Progenitor cell of endocrine pancreas (in vitro differentiated cells): ENCODE data around the gene SLC25A13. TPM values are rescaled to one million over a fixed set of nuclear protein-coding genes. Genes with fewer than 3 reads are reported as not detected.

Experiments used
- DNase-seq: peaks from one replicate; pipeline ENCODE4 v3.0.0; 2021; ENCODE audit warnings: low spot score; ENCODE audit not compliant: unreplicated experiment
- H3K27ac Mint-ChIP-seq: 2 replicates; pipeline ENCODE4 v1.8.0; 2021; ENCODE audit warnings: mild to moderate bottlenecking, moderate library complexity, mixed read lengths
- H3K27me3 Mint-ChIP-seq: 2 replicates; pipeline ENCODE4 v1.8.0; 2021; ENCODE audit warnings: mixed read lengths
- H3K36me3 Mint-ChIP-seq: 2 replicates; pipeline ENCODE4 v1.8.0; 2022; ENCODE audit warnings: mixed read lengths; ENCODE audit not compliant: insufficient read depth
- H3K4me1 Mint-ChIP-seq: 2 replicates; pipeline ENCODE4 v1.8.0; 2021; ENCODE audit warnings: low read depth, mixed read lengths
- H3K4me3 Mint-ChIP-seq: 2 replicates; pipeline ENCODE4 v1.8.0; 2021; ENCODE audit warnings: low read depth, mild to moderate bottlenecking, moderate library complexity, mixed read lengths
- H3K9me3 Mint-ChIP-seq: 2 replicates; pipeline ENCODE4 v1.8.0; 2021; ENCODE audit warnings: low read depth, mixed read lengths
- CTCF ChIP-seq: fragments of 200-600 bp; sonication (generic); IDR thresholded peaks from one replicate; pipeline ENCODE4 v1.5.0; 2021; ENCODE audit warnings: antibody characterized with exemption, mild to moderate bottlenecking; ENCODE audit not compliant: unreplicated experiment
- total RNA-seq: library from RNA; stranded (reverse); gene quantifications from 2 replicates; pipeline ENCODE4 v1.2.1, GENCODE V29; 2021

Gene SLC25A13
- total RNA-seq, 1 donor from 2014 or later = 54.0 TPM

- no peaks in the 10 kb centered on the region for H3K27me3 Mint-ChIP-seq
- no peaks in the 10 kb centered on the region for H3K9me3 Mint-ChIP-seq
- no peak overlapping the region for H3K4me3 Mint-ChIP-seq
- TF ChIP-seq CTCF = no peak
- no peaks in the 10 kb centered on the region for H3K4me1 Mint-ChIP-seq
- DNase-seq = no peak
- H3K27ac Mint-ChIP-seq = no peak overlapping the region
- H3K36me3 Mint-ChIP-seq = peaks cover 22% of the 10 kb centered on the region
Observed at GRCh38 chr7:96188591-96188991, 133.3 kb downstream of the SLC25A13 start.

GRCh38 chr7:96188174-96188581 is 133.7 kb downstream of the SLC25A13 start:
- Mint-ChIP-seq H3K27me3 (no peaks in the 10 kb centered on the region), H3K4me3 (no peak overlapping the region), H3K9me3 (no peaks in the 10 kb centered on the region), H3K27ac (no peak overlapping the region), H3K4me1 (no peaks in the 10 kb centered on the region), H3K36me3 (peaks cover 24% of the 10 kb centered on the region)
- DNase-seq = no peak
- no peak for TF ChIP-seq CTCF

GRCh38 chr7:96187735-96188134 is 134.2 kb downstream of the SLC25A13 start:
- Mint-ChIP-seq H3K4me1 (no peaks in the 10 kb centered on the region), H3K4me3 (no peak overlapping the region), H3K27me3 (no peaks in the 10 kb centered on the region), H3K36me3 (peaks cover 24% of the 10 kb centered on the region), H3K9me3 (no peaks in the 10 kb centered on the region), H3K27ac (peak overlapping the region; percentile 75)
- no peak for DNase-seq
- no peak for TF ChIP-seq CTCF

GRCh38 chr7:96184783-96185182 is 137.1 kb downstream of the SLC25A13 start:
- Mint-ChIP-seq H3K27me3 (no peaks in the 10 kb centered on the region), H3K9me3 (no peaks in the 10 kb centered on the region), H3K4me1 (no peaks in the 10 kb centered on the region), H3K36me3 (peaks cover 14% of the 10 kb centered on the region), H3K4me3 (no peak overlapping the region), H3K27ac (no peak overlapping the region)
- DNase-seq = no peak
- TF ChIP-seq CTCF = no peak

GRCh38 chr7:96183163-96183670 is 138.7 kb downstream of the SLC25A13 start:
- H3K4me3 Mint-ChIP-seq = no peak overlapping the region

More at GRCh38 chr7:96183163-96183670, 138.7 kb downstream of the SLC25A13 start:
- Mint-ChIP-seq H3K9me3 (no peaks in the 10 kb centered on the region), H3K4me1 (peaks cover 6% of the 10 kb centered on the region), H3K27ac (peak overlapping the region; percentile 40), H3K27me3 (no peaks in the 10 kb centered on the region), H3K36me3 (peaks cover 8% of the 10 kb centered on the region)
- no peak for TF ChIP-seq CTCF
- DNase-seq = no peak
